Mucosa of stomach (tissue), 1 donor: ENCODE results near the gene MMP10.

Experiments used
- H3K27me3 ChIP-seq: one replicate; pipeline ENCODE4 v1.7.0; 2013; ENCODE audit warnings: mild to moderate bottlenecking, low read length; ENCODE audit not compliant: control insufficient read depth, insufficient read depth
- H3K36me3 ChIP-seq: one replicate; pipeline ENCODE4 v1.7.0; 2013; ENCODE audit warnings: low read length; ENCODE audit not compliant: control insufficient read depth, insufficient read depth
- H3K4me1 ChIP-seq: one replicate; pipeline ENCODE4 v1.7.0; 2013; ENCODE audit warnings: mild to moderate bottlenecking, low read length; ENCODE audit not compliant: control insufficient read depth, insufficient read depth
- H3K4me3 ChIP-seq: one replicate; pipeline ENCODE4 v1.7.0; 2013; ENCODE audit warnings: low read length
- H3K9ac ChIP-seq: one replicate; pipeline ENCODE4 v1.7.0; 2013; ENCODE audit warnings: mild to moderate bottlenecking, low read length, moderate library complexity
- H3K9me3 ChIP-seq: one replicate; pipeline ENCODE4 v1.7.0; 2013; ENCODE audit warnings: mild to moderate bottlenecking, low read length, moderate library complexity; ENCODE audit not compliant: control insufficient read depth
- donor health status: Pancreatic carcinoma.

The MMP10 gene

DNA sequence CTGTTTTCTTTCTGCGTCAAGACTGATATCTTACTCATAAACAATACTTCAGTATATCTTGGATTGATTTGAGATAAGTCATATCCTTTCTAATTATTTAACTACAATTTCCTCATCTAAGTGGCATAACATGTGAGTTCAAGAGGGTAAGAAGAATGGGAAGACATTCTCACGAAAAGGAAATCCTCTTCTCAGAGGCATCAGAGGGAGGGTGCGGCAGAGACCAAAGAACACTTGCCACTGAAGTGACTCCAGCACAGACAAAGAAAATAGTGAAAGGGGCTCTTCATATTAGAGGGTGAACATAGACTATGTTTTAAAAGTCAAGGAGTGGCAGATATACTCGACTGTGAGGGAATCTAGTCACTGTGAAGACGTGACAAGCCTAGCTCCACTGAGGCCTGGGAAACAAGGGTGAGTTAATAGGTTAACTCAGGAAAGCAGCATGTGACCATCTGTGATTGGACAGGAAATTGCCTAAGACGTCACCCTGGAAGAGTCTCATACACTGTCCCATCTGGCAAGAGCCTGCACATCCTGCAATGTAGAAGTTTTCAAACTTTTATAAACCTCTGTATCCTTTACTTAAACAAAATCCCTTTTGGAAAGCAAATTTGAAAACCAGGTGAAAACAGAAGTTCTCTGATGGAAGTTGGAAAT lies 19.4 kb upstream of the MMP10 start:
- H3K9me3 ChIP-seq: no peaks in the 10 kb centered on the region
- no peak overlapping the region for H3K4me3 ChIP-seq
- no peak overlapping the region for H3K9ac ChIP-seq
- peaks cover 33% of the 10 kb centered on the region for H3K4me1 ChIP-seq
- no peaks in the 10 kb centered on the region for H3K27me3 ChIP-seq
- H3K36me3 ChIP-seq: no peaks in the 10 kb centered on the region

DNA sequence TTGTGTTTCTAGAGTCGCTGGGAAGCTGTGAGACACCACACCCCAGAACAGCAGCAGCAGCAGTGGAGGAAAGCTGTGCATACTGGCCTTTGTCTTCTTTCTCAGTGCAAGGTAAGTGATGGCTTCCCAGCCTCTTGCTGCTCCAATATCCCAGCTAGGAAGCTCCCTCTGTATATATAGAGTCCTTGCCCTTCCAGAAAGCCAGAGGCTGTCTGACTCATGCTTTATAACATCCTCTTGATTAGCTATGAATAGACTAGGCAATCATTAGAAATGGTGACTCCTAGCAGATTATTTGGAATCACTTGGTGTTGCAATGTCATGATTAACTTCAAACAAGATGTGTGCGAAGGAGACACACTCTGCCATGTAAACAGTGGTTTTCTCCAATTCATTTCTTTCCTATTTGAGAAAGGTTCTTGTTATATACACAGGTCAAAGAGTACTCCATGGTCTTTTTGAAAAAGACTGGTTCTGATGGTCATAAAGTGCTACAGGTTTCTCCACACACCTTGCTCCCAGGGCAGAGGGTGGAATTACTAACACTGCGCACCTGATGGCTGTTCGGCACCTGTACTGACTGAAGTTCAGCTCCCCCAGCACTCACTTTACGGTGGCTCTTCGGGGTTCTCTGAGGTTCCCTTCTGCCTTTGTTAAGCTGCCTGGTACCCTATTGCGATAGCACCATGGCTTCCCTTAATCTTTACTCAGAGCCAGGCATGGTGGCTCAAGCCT lies 17.8 kb upstream of the MMP10 start, which contains the start of gene MMP1:
Gene MMP1, minus strand, starts transcription at position 149 of the 735 bp plus-strand sequence. Its CDS starts 68 bp downstream, at position 81.
- no peaks in the 10 kb centered on the region for H3K27me3 ChIP-seq
- no peak within 1 kb of the TSS for H3K4me3 ChIP-seq
- no peak within 1 kb of the TSS for H3K9ac ChIP-seq
- no peaks in the 10 kb centered on the region for H3K36me3 ChIP-seq
- H3K4me1 ChIP-seq: peaks cover 49% of the 10 kb centered on the region
- no peaks in the 10 kb centered on the region for H3K9me3 ChIP-seq

DNA sequence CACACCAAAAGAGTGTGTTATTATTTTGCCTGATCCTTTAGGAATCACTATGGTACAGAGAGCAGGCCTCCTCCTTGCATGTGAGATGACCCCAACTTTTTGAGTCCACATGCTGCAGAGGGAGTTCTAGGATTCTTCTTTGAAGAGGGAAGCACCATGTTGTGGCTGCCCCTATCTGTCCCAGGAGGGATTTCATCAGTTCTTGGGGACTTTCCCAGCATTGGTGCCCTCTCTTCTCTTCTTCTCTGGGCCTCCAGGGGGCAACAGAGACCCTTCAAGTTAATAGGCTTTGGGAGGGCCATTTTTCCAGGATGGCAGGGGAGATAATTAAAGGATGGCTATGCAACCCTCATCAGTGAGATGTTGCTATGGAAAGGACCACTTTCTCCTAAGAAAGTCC lies 14.0 kb upstream of the MMP10 start:
- H3K27me3 ChIP-seq: no peaks in the 10 kb centered on the region
- no peaks in the 10 kb centered on the region for H3K9me3 ChIP-seq
- H3K9ac ChIP-seq: no peak overlapping the region

GRCh38 chr11:102793677-102794290 lies 13.4 kb upstream of the MMP10 start:
- Histone ChIP-seq H3K27me3 (no peaks in the 10 kb centered on the region), H3K9ac (no peak overlapping the region), H3K36me3 (no peaks in the 10 kb centered on the region), H3K4me3 (no peak overlapping the region), H3K9me3 (no peaks in the 10 kb centered on the region), H3K4me1 (peaks cover 36% of the 10 kb centered on the region)

More for the DNA sequence above, 14.0 kb upstream of the MMP10 start:
- Histone ChIP-seq H3K36me3 (no peaks in the 10 kb centered on the region), H3K4me3 (no peak overlapping the region), H3K4me1 (peaks cover 41% of the 10 kb centered on the region)

- Histone ChIP-seq H3K27me3 (no peaks in the 10 kb centered on the region), H3K9ac (peak overlapping the region; percentile 69), H3K9me3 (no peaks in the 10 kb centered on the region), H3K4me1 (peaks cover 25% of the 10 kb centered on the region), H3K4me3 (no peak overlapping the region), H3K36me3 (no peaks in the 10 kb centered on the region)
Measured at GRCh38 chr11:102792604-102793003, 12.2 kb upstream of the MMP10 start.

GRCh38 chr11:102791271-102792036 lies 11.0 kb upstream of the MMP10 start:
- no peaks in the 10 kb centered on the region for H3K27me3 ChIP-seq
- H3K4me1 ChIP-seq: peaks cover 24% of the 10 kb centered on the region
- H3K4me3 ChIP-seq: no peak overlapping the region
- no peaks in the 10 kb centered on the region for H3K9me3 ChIP-seq
- H3K36me3 ChIP-seq: no peaks in the 10 kb centered on the region
- peak overlapping the region; percentile 69 for H3K9ac ChIP-seq

- no peaks in the 10 kb centered on the region for H3K36me3 ChIP-seq
- H3K9ac ChIP-seq: no peak overlapping the region
- no peaks in the 10 kb centered on the region for H3K27me3 ChIP-seq
- H3K4me3 ChIP-seq: no peak overlapping the region
- no peaks in the 10 kb centered on the region for H3K9me3 ChIP-seq
- peaks cover 4% of the 10 kb centered on the region for H3K4me1 ChIP-seq
Measured at GRCh38 chr11:102788334-102788995, 8.0 kb upstream of the MMP10 start.

DNA sequence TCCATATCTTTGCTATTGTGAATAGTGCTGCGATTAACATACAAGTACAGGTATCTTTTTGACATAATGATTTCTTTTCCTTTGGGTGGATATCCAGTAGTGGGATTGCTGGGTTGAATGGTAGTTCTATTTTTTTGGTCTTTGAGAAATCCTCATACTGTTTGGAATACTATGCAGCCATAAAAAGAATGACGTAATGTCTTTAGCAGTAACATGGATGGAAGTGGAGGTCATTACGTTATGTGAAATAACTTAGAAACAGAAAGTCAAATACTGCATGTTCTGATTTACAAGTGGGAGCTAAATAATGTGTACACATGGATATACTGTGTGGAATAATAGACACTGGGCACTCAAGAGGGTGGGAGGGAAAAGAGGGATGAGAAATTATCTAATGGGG lies 4.0 kb upstream of the MMP10 start:
- Histone ChIP-seq H3K36me3 (no peaks in the 10 kb centered on the region), H3K4me1 (peaks cover 12% of the 10 kb centered on the region), H3K4me3 (no peak overlapping the region), H3K9me3 (no peaks in the 10 kb centered on the region), H3K27me3 (no peaks in the 10 kb centered on the region), H3K9ac (no peak overlapping the region)

DNA sequence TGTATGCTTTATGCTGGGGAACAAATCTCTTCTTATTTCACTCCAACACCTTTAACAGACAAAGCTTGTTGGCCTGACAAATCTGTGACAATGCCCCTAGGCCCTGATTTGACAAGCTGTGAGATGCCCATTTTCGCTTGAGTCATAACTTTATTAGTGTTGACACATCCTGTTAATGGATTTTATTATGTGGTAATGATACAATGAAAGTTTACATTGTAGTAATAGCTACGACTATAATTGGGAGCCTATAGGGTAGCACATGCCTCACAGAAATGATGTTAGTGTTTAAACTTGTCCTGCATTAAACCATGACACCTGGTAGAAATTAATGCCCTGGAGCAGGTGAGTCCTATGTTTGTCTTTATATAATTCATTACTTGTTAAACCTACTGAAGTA lies 3.3 kb upstream of the MMP10 start:
- Histone ChIP-seq H3K4me1 (peaks cover 12% of the 10 kb centered on the region), H3K36me3 (no peaks in the 10 kb centered on the region), H3K27me3 (no peaks in the 10 kb centered on the region), H3K9ac (no peak overlapping the region), H3K9me3 (no peaks in the 10 kb centered on the region), H3K4me3 (no peak overlapping the region)

- no peaks in the 10 kb centered on the region for H3K9me3 ChIP-seq
- no peaks in the 10 kb centered on the region for H3K36me3 ChIP-seq
- H3K27me3 ChIP-seq: no peaks in the 10 kb centered on the region
- peaks cover 12% of the 10 kb centered on the region for H3K4me1 ChIP-seq
- no peak overlapping the region for H3K9ac ChIP-seq
- H3K4me3 ChIP-seq: no peak overlapping the region
Measured at GRCh38 chr11:102783016-102783415, 2.6 kb upstream of the MMP10 start.

DNA sequence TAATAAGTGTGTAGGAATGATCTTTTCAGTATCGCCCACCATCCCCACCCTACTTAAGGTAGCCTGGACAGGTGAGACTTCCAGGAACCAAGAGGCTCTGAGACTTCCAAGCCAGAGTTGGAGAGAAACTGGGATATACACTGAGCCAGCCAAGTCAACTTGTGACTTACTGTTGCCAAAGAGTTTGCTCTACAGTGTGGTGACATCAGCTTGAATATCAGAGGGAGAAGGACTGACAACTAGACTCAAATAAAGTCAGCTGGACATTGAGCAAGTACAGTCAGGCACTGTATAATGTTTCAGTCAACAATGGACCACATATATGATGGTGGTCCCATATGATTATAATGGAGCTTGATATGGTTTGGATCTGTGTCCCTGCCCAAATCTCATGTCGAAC lies 1.2 kb upstream of the MMP10 start:
- Histone ChIP-seq H3K27me3 (no peaks in the 10 kb centered on the region), H3K4me3 (no peak overlapping the region), H3K9me3 (no peaks in the 10 kb centered on the region), H3K9ac (no peak overlapping the region), H3K36me3 (no peaks in the 10 kb centered on the region), H3K4me1 (peaks cover 12% of the 10 kb centered on the region)
